GM19099 (cell line): Measurements from ENCODE around the gene ZNF143.

Source experiments
- POLR2A ChIP-seq: IDR thresholded peaks from 3 replicates; pipeline ENCODE4 v1.6.1; 2011; ENCODE audit warnings: low read depth; ENCODE audit not compliant: insufficient read length; ENCODE audit errors: extremely low read depth

Gene ZNF143

GRCh38 chr11:9460322-9461062 is at the start of gene ZNF143:
TSS of gene ZNF143 (plus strand) at chr11:9461012. CDS start at chr11:9471309, 10,297 bp downstream.
- peak; percentile 87 for TF ChIP-seq POLR2A

GRCh38 chr11:9428706-9429105 is 32.1 kb upstream of the ZNF143 start:
- TF ChIP-seq POLR2A, result no peak

- no peak for TF ChIP-seq POLR2A
These were observed 22.2 kb upstream of the ZNF143 start for GRCh38 chr11:9438611-9439010.

- no peak for TF ChIP-seq POLR2A
These were observed 14.6 kb upstream of the ZNF143 start for GRCh38 chr11:9446230-9446629.

GRCh38 chr11:9448576-9449352 is 12.0 kb upstream of the ZNF143 start:
- no peak for TF ChIP-seq POLR2A

GRCh38 chr11:9455722-9456121 is 5.1 kb upstream of the ZNF143 start:
- no peak for TF ChIP-seq POLR2A

- TF ChIP-seq POLR2A, result no peak
These were observed 1.0 kb upstream of the ZNF143 start for GRCh38 chr11:9459667-9460321.

GRCh38 chr11:9461063-9461759 is 399 bp downstream of the ZNF143 start:
- peak; percentile 97 for TF ChIP-seq POLR2A

GRCh38 chr11:9461760-9462134 is 935 bp downstream of the ZNF143 start:
- no peak for TF ChIP-seq POLR2A

- TF ChIP-seq POLR2A, result peak; percentile 20
These were observed 1.5 kb downstream of the ZNF143 start for GRCh38 chr11:9462172-9462799.

GRCh38 chr11:9462806-9463537 is 2.2 kb downstream of the ZNF143 start:
- TF ChIP-seq POLR2A, result no peak

- TF ChIP-seq POLR2A, result no peak
These were observed 10.0 kb downstream of the ZNF143 start for GRCh38 chr11:9470765-9471164.

- TF ChIP-seq POLR2A, result no peak
These were observed 12.6 kb downstream of the ZNF143 start for GRCh38 chr11:9473408-9473807.

GRCh38 chr11:9479899-9480298 is 19.1 kb downstream of the ZNF143 start:
- no peak for TF ChIP-seq POLR2A

- no peak for TF ChIP-seq POLR2A
These were observed 28.4 kb downstream of the ZNF143 start for GRCh38 chr11:9489080-9489765.
